H1 (cell line): Measurements from ENCODE around the gene PDSS1. TPM values are rescaled to one million over a fixed set of nuclear protein-coding genes. Genes with fewer than 3 reads are reported as not detected.

Experiments
- ASH2L ChIP-seq: fragments of 200-600, 300-600 bp; sonication (generic); IDR thresholded peaks from one replicate; pipeline ENCODE4 v1.7.1; 2017; ENCODE audit warnings: low read length
- EZH2 ChIP-seq: fragments of 200-600 bp; sonication (generic); IDR thresholded peaks from 2 replicates; pipeline ENCODE4 v1.7.1; 2012; ENCODE audit warnings: low read depth, mild to moderate bottlenecking, moderate library complexity, low read length, inconsistent platforms; ENCODE audit not compliant: severe bottlenecking
- JUND ChIP-seq: IDR thresholded peaks from 2 replicates; pipeline ENCODE4 v1.6.1; 2011; ENCODE audit warnings: mild to moderate bottlenecking, improper control_type of control experiment, low read length
- NRF1 ChIP-seq: IDR thresholded peaks from 2 replicates; pipeline ENCODE4 v1.6.1; 2011; ENCODE audit warnings: mild to moderate bottlenecking, low read depth, low read length, improper control_type of control experiment
- POLR2A ChIP-seq, 2 experiments: IDR thresholded peaks; 1 replicate in 1 of 2; 2 replicates in 1 of 2; pipeline ENCODE4 v1.6.1; 2011; ENCODE audit warnings: low read depth in 2 of 2, low read length in 2 of 2, mild to moderate bottlenecking in 2 of 2; ENCODE audit errors: control extremely low read depth in 1 of 2
- RXRA ChIP-seq: IDR thresholded peaks from 2 replicates; pipeline ENCODE4 v1.6.1; 2011; ENCODE audit warnings: low read depth, mild to moderate bottlenecking, low read length, moderate library complexity; ENCODE audit not compliant: insufficient read depth
- SIN3A ChIP-seq, 2 experiments: IDR thresholded peaks in 1 of 2; conservative IDR thresholded peaks in 1 of 2; 2 replicates each; pipeline ENCODE4 v1.6.1; 2011 to 2012; ENCODE audit warnings: low read length in 2 of 2, improper control_type of control experiment in 1 of 2, low read depth in 1 of 2, mild to moderate bottlenecking in 1 of 2
- SUZ12 ChIP-seq: fragments of 200-600 bp; sonication (generic); IDR thresholded peaks from 2 replicates; pipeline ENCODE4 v1.6.1; 2012; ENCODE audit warnings: mild to moderate bottlenecking, inconsistent platforms, low read length, moderate library complexity, mixed read lengths
- USF2 ChIP-seq: IDR thresholded peaks from 2 replicates; pipeline ENCODE4 v1.6.1; 2011; ENCODE audit warnings: low read length, improper control_type of control experiment
- polyA plus RNA-seq, 7 experiments: library from polyadenylated mRNA; depleted of rRNA in 3 of 7; stranded (reverse) in 5 of 7; unstranded in 2 of 7; fragments of >200 nt in 5 of 7; fragments of 200-250 nt in 2 of 7; gene quantifications; 1 replicate in 5 of 7; 2 replicates in 1 of 7; 4 replicates in 1 of 7; pipeline versions ENCODE4 v1.2.1 to v1.2.3, GENCODE V29; 2011 to 2013; ENCODE audit warnings: missing spikeins in 2 of 7, mixed read lengths in 2 of 7
- total RNA-seq: library from RNA; stranded (reverse); fragmentation: NEBNext Ultra II Directional; extraction: Animal tissue kit (Norgen Biotek cat#: 25700); gene quantifications from 2 replicates; pipeline ENCODE4 v1.2.1, GENCODE V29; 2021
- TF ChIP-seq, protein P1 (sequence below): fragments of 300-600 bp; sonication (generic); IDR thresholded peaks from 2 replicates; pipeline ENCODE4 v1.7.1; 2012; ENCODE audit warnings: low read length, moderate library complexity, mild to moderate bottlenecking, inconsistent platforms; ENCODE audit not compliant: insufficient replicate concordance

Gene PDSS1
- total and polyA plus RNA-seq, 2 of the 8 experiments (the other 6 are each of a cell fraction or from before 2014, with no cell fraction given), result 21.3 to 26.0 TPM

DNA sequence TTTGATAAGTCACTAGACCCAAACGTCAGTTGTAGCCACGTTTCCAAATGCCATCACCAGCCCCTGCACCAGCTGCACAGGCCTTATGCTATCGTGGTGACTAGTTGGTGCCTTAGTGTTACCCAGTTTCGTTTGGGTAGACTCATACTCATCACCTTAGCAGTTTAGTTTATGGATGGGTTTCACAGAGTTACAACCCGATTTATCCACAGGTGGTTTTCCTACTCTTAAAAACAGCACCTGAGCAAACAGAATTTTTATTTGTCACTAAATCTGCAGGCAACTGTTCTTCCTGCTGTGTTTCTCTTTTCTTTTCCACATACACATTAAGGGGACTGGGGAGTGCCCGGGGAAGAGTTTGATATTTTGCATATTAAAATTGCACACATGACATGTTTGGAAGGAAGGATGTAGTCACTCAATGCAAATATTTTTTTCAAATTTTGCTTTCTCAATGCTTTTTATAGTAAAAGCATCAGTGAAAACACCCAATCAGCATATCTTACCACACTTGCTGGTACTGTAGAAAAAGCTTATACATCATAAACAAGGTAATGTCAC is 41.6 kb downstream of the PDSS1 start (continued):
- TF ChIP-seq, protein P1, sequence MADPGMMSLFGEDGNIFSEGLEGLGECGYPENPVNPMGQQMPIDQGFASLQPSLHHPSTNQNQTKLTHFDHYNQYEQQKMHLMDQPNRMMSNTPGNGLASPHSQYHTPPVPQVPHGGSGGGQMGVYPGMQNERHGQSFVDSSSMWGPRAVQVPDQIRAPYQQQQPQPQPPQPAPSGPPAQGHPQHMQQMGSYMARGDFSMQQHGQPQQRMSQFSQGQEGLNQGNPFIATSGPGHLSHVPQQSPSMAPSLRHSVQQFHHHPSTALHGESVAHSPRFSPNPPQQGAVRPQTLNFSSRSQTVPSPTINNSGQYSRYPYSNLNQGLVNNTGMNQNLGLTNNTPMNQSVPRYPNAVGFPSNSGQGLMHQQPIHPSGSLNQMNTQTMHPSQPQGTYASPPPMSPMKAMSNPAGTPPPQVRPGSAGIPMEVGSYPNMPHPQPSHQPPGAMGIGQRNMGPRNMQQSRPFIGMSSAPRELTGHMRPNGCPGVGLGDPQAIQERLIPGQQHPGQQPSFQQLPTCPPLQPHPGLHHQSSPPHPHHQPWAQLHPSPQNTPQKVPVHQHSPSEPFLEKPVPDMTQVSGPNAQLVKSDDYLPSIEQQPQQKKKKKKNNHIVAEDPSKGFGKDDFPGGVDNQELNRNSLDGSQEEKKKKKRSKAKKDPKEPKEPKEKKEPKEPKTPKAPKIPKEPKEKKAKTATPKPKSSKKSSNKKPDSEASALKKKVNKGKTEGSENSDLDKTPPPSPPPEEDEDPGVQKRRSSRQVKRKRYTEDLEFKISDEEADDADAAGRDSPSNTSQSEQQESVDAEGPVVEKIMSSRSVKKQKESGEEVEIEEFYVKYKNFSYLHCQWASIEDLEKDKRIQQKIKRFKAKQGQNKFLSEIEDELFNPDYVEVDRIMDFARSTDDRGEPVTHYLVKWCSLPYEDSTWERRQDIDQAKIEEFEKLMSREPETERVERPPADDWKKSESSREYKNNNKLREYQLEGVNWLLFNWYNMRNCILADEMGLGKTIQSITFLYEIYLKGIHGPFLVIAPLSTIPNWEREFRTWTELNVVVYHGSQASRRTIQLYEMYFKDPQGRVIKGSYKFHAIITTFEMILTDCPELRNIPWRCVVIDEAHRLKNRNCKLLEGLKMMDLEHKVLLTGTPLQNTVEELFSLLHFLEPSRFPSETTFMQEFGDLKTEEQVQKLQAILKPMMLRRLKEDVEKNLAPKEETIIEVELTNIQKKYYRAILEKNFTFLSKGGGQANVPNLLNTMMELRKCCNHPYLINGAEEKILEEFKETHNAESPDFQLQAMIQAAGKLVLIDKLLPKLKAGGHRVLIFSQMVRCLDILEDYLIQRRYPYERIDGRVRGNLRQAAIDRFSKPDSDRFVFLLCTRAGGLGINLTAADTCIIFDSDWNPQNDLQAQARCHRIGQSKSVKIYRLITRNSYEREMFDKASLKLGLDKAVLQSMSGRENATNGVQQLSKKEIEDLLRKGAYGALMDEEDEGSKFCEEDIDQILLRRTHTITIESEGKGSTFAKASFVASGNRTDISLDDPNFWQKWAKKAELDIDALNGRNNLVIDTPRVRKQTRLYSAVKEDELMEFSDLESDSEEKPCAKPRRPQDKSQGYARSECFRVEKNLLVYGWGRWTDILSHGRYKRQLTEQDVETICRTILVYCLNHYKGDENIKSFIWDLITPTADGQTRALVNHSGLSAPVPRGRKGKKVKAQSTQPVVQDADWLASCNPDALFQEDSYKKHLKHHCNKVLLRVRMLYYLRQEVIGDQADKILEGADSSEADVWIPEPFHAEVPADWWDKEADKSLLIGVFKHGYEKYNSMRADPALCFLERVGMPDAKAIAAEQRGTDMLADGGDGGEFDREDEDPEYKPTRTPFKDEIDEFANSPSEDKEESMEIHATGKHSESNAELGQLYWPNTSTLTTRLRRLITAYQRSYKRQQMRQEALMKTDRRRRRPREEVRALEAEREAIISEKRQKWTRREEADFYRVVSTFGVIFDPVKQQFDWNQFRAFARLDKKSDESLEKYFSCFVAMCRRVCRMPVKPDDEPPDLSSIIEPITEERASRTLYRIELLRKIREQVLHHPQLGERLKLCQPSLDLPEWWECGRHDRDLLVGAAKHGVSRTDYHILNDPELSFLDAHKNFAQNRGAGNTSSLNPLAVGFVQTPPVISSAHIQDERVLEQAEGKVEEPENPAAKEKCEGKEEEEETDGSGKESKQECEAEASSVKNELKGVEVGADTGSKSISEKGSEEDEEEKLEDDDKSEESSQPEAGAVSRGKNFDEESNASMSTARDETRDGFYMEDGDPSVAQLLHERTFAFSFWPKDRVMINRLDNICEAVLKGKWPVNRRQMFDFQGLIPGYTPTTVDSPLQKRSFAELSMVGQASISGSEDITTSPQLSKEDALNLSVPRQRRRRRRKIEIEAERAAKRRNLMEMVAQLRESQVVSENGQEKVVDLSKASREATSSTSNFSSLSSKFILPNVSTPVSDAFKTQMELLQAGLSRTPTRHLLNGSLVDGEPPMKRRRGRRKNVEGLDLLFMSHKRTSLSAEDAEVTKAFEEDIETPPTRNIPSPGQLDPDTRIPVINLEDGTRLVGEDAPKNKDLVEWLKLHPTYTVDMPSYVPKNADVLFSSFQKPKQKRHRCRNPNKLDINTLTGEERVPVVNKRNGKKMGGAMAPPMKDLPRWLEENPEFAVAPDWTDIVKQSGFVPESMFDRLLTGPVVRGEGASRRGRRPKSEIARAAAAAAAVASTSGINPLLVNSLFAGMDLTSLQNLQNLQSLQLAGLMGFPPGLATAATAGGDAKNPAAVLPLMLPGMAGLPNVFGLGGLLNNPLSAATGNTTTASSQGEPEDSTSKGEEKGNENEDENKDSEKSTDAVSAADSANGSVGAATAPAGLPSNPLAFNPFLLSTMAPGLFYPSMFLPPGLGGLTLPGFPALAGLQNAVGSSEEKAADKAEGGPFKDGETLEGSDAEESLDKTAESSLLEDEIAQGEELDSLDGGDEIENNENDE, result no peak
- no peak for TF ChIP-seq RXRA
- TF ChIP-seq SUZ12, result no peak
- no peak for TF ChIP-seq USF2
- TF ChIP-seq NRF1, result no peak
- TF ChIP-seq EZH2, result no peak
- TF ChIP-seq POLR2A (IDR thresholded peaks at IDR 0.05; ENCODE audit: control extremely low read depth in 1 of 2, low read depth in 2 of 2, low read length in 2 of 2), result no peak
- TF ChIP-seq JUND, result no peak
- TF ChIP-seq SIN3A (conservative IDR thresholded peaks at IDR 0.05 in 1 of 2, IDR thresholded peaks at IDR 0.05 in 1 of 2; ENCODE audit: low read depth in 1 of 2, low read length in 2 of 2), result no peak
- TF ChIP-seq ASH2L, result no peak
